GM18499 (cell line): ENCODE measurements around the gene ZNF138.
"Not testable (repeated sequence)": the region's sequence is repeated elsewhere in the genome, so short reads cannot be mapped to it uniquely, and the experiment has no call there.

Source experiments
- ATAC-seq: cut with Tn5 transposase; IDR thresholded peaks from one replicate; pipeline ENCODE4 v1.9.1; 2021; ENCODE audit warnings: moderate number of reproducible peaks; ENCODE audit not compliant: insufficient read depth, unreplicated experiment

Gene ZNF138

GRCh38 chr7:64835856-64836255 is 41.6 kb downstream of the ZNF138 start:
- ATAC-seq = not testable (repeated sequence)

GRCh38 chr7:64838051-64838450 is 43.8 kb downstream of the ZNF138 start:
- ATAC-seq = not testable (repeated sequence)

- no peak for ATAC-seq
These were observed 44.5 kb downstream of the ZNF138 start for GRCh38 chr7:64838691-64839090.

- ATAC-seq = no peak
These were observed 45.7 kb downstream of the ZNF138 start for GRCh38 chr7:64839910-64840309.

- ATAC-seq = no peak
These were observed 55.2 kb downstream of the ZNF138 start for GRCh38 chr7:64849250-64849923.

GRCh38 chr7:64849924-64850499 is 55.8 kb downstream of the ZNF138 start:
- no peak for ATAC-seq

GRCh38 chr7:64853679-64854078 is 59.5 kb downstream of the ZNF138 start:
- no peak for ATAC-seq

GRCh38 chr7:64854969-64855368 is 60.7 kb downstream of the ZNF138 start:
- no peak for ATAC-seq

GRCh38 chr7:64863021-64863420 is 68.8 kb downstream of the ZNF138 start:
- ATAC-seq = no peak

GRCh38 chr7:64863530-64863929 is 69.3 kb downstream of the ZNF138 start:
- not testable (repeated sequence) for ATAC-seq

GRCh38 chr7:64863969-64864368 is 69.7 kb downstream of the ZNF138 start:
- no peak for ATAC-seq

- no peak for ATAC-seq
These were observed 73.7 kb downstream of the ZNF138 start for GRCh38 chr7:64867863-64868440.

- ATAC-seq = no peak
These were observed 74.3 kb downstream of the ZNF138 start for GRCh38 chr7:64868499-64868898.

GRCh38 chr7:64869121-64869725 is 75.0 kb downstream of the ZNF138 start:
- no peak for ATAC-seq

GRCh38 chr7:64869912-64870562 is 75.8 kb downstream of the ZNF138 start:
- no peak for ATAC-seq

GRCh38 chr7:64870656-64871055 is 76.4 kb downstream of the ZNF138 start:
- no peak for ATAC-seq

GRCh38 chr7:64871761-64872160 is 77.5 kb downstream of the ZNF138 start:
- ATAC-seq = no peak

- no peak for ATAC-seq
These were observed 78.3 kb downstream of the ZNF138 start for GRCh38 chr7:64872351-64873154.

- ATAC-seq = no peak
These were observed 78.9 kb downstream of the ZNF138 start for GRCh38 chr7:64873155-64873500.

GRCh38 chr7:64873517-64873916 is 79.3 kb downstream of the ZNF138 start:
- no peak for ATAC-seq
